Hematopoietic multipotent progenitor cell treated with erythropoietin and hydrocortisone succinate and interleukin-3 and kit ligand, for 8 days (in vitro differentiated cells): ENCODE results near the gene PPP4R4.
"Not testable (repeated sequence)": the region's sequence is repeated elsewhere in the genome, so short reads cannot be mapped to it uniquely, and the experiment has no call there.

Experiments
- DNase-seq: peaks from one replicate; pipeline ENCODE4 v3.0.0-alpha.2; 2015

Gene PPP4R4

GRCh38 chr14:94282991-94283723 is 109.0 kb downstream of the PPP4R4 start:
- DNase-seq: no peak

DNA sequence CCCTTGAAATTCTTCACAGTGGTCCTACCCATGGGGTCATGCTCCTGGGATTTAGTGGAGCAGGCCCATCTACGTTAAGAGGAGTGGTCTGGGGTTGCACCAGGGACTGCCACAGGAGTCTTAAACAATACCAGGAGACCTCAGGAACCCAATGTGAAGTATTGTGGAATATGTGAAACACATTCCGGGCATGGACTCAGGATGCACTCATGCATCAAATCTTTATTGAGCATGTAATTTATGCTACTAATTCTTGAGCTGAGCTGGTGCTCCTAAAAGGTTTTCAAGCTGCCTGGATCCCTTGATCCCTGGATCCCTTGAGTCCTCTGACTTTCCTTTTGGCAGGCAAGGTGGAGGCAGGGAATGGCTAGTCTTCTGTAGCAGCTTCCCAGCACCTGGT is 110.1 kb downstream of the PPP4R4 start:
- no peak for DNase-seq

- DNase-seq: no peak
These were observed 111.0 kb downstream of the PPP4R4 start for GRCh38 chr14:94285158-94285557.

DNA sequence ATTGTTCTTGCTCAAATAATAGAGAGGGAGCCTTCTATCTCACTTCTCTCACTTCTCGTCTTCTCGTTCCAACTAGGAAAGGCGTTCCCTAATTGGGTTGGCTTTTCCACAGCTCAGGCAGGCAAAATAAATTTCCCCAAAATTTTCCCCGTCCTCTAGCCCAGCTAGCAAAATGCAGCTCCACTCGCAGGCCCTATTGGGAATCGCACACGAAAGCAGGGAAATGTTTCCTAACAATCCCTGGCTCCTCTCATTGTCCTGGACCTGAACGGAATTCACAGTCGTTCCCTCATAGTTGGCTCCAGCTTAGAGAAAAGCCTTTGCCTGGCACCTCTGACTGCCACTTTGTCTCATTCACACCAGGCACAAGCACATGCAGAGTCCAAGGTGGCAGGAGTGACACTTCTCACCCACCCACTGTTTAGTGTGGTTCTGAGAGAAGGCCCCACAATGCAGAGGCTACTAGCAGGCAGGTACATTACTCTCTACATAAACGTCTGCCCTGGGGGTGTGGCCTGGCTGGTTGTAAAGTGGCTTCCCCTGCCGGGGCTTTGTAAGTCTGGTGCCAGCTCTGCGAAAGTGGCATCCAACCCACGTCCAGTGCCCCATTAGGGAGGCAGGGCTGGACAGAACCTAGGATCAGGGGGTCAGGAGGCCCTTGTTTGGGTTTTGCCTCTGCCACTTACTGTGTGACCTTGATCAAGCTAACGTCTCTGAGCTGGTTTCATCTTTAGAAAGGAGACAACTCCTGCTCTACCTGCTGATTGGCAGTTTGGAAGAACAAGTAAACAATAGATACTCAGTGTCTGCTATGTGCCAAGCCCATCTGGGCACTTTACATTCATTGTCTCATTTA is 114.7 kb downstream of the PPP4R4 start:
- DNase-seq: no peak

DNA sequence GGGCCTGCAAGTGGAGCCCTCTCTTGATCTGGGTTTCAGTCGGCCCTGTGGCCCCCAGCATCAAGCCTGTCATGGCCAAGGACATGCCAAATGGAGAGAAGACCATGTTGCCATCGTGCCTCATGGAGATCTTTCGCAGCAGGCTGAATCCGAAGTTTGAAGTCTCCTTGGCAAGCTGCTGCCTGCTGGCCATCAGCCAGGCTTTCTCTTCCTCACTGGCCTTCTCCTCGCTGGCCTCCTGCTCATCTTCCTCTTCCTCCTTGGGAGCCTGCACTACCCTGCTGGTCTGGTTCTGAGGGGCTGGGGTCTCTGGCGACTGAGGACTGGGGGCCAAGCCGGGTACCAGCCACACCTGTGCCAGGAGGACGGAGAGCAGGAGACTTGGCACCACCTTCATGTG is 116.1 kb downstream of the PPP4R4 start:
- DNase-seq: no peak

- DNase-seq: no peak
These were observed 117.2 kb downstream of the PPP4R4 start for GRCh38 chr14:94291159-94291905.

- no peak for DNase-seq
These were observed 117.9 kb downstream of the PPP4R4 start for GRCh38 chr14:94291906-94292525.

GRCh38 chr14:94292526-94292871 is 118.4 kb downstream of the PPP4R4 start:
- DNase-seq: no peak

DNA sequence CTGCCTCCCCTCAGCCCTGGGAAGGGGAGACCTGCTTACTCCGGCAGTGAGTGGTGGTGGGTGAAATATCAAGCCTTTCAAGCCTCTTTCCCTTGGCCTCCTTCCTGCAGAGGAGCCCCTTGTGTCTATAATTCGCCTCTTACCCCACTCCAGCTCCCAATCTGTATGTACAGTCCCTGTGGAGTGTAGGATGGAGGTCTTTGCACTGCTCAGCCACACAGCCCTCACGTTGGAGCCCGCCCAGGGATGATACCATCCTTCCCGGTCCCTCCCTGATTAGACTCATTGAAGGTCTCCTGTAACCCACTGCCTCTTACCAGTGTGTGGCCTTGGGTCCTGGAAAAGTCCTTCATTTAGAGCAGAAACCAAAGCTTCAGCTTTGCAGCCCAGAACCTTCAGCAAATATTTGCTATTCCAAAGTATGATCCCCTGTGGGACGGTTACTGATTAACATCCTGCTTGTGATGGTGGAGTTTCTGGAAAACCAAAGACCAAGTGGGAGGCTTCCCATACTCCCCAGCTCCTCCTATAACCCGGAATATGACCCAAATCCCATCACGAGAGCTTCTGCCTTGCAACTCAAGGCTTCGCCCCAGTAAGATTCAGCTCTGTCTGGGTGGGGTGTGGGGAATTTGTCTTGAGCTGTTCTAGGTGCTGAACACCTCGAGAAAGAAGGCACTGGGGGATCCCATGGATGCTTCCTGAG is 118.9 kb downstream of the PPP4R4 start, which contains the start of gene SERPINA10:
TSS of gene SERPINA10 (minus strand) at position 397 of the 706 bp plus-strand sequence. CDS start 2,675 bp downstream, outside the sequence.
- no peak for DNase-seq

DNA sequence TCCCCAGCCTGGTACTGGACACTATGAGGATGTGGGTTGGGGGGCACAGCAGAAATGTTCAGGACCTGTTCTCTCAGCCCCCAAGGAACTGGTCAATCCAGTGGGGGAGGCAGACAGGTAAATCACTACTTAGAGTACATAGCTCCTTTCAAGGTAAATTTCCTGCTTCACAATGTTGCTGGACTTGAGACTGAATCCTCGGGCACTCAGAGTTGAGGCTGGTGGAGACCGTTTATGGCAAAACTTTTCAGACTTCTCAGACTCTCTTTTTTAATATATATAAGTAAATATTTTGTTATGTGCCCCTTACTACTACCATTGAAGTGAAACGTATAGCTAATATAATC is 119.4 kb downstream of the PPP4R4 start:
- no peak for DNase-seq

DNA sequence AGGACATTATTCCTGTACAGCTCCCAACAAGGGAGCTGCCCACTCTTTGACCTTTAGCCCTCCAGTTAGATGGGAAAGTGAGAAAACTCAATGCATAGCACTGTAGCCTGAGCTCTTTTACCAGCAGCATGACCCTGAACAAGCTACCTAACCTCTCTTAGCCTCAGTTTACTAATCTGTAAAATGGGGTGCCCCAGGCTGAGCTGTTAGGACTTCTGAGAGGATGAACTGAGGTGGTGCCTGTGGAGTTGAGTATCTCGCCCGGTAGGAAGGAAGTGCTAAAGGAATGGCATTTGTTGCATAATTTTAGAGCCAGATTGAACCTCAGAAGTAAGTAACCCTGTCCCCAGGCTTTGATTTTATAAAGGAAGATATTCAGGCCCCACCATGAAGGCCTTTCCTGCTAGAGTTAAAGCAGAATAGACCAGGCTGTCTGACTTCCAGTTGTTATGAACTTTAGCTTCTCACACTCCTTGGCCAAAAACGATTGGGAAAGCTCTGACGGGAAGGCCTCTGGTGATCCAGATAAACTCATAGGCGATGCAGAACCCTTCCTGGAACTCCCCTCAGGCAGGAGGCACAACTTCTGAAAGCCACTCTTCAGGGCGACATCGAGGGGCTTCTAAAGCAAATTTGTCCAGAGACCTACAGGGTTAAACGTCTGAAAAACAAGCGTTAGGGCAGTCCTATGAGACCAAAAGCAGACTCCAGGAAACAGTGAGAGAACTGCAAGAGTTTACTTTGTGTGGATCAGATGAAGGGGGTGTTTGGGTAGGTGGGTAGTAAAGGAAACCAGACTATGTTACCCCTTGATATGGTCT is 121.4 kb downstream of the PPP4R4 start:
- DNase-seq: no peak

DNA sequence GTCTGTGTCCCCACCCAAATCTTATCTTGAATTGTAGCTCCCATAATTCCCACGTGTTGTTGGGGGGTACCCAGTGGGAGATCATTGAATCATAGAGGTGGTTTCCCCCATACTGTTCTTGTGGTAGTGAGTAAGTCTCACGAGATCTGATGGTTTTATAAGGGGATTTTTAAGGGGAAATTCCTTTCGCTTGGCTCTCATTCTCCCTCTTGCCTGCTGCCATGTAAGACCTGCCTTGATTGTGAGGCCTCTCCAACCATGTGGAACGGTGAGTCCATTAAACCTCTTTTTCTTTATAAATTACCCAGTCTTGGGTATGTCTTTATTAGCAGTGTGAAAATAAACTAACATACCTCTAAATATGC is 122.0 kb downstream of the PPP4R4 start:
- not testable (repeated sequence) for DNase-seq

DNA sequence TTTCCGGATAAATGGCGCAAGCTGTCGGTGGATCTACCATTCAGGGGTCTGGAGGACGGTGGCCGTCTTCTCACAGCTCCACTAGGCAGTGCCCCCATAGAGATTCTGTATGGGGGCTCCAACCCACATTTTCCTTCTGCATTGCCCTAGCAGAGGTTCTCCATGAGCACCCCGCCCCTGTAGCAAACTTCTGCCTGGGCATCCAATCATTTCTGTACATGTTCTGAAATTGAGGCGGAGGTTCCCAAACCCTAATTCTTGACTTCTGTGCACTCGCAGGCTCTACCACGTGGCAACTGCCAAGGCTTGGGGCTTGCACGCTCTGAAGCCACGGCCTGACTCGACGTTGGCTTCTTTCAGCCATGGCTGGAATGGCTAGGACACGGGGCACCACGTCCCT is 124.0 kb downstream of the PPP4R4 start:
- DNase-seq: no peak

- DNase-seq: no peak
These were observed 129.0 kb downstream of the PPP4R4 start for GRCh38 chr14:94303111-94303510.

- DNase-seq: no peak
These were observed 130.1 kb downstream of the PPP4R4 start for GRCh38 chr14:94304243-94304642.

DNA sequence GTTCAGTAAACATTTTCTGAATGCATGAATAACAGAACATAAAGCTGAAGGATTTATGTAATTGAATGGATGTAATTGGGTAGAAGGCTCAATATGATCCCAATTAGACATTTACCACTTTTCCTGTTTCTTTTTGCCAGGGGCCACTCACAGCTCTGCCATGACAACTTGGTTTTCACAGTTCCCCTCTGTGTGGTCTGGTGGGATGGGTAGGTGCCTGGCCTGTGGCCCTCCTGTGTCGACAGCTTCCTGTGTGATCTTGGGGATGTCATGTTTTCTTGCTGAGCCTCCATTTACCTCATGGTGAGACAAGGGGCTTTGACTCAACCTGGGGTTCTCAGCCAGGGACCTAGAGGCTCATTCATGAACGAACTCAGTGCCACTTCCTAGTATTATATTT is 131.5 kb downstream of the PPP4R4 start:
- DNase-seq: no peak

DNA sequence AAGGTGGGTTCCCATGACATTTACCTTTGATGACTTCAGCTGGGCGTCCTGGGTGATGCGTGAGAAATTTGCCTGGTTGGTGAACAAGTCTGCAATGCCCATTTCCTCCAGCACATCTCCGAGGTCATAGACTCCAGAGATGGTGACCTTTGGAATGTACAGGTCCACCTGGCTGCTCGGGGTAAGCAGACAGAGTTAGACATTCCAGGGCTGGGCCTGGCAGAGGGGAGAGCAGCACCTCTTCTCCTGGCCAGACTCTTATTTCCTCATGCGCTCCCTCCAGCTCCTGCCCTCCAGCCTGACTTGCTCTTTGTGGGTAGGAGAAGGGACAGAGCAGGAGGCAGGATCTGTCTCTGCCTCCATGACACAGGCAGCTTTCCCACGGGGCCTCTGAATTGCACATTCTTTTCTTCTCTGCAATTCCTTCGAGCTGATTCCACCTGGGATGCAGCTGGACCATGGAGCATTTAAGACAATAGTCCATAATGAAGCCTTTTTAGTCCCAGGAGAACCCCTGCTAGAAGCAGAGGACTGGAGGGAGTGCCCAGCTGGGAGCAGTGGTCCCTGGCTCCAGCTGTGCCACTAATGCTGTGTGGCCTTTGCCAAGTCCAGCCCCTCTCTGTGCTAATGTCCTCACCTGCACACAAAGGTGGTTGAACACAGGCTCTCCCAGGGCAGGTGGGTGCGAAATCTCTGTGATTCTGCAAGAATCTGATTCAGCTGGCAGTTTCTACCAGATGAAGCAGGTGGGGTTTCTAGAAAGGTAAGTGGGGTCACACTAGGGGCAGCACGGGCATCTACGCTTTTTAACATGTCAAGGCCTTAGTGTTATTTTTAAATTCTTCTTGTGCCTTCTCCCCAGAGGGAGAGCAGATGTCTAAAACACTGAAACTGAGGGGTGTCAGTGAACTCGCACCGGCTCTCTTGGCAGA is 132.2 kb downstream of the PPP4R4 start:
- no peak for DNase-seq

DNA sequence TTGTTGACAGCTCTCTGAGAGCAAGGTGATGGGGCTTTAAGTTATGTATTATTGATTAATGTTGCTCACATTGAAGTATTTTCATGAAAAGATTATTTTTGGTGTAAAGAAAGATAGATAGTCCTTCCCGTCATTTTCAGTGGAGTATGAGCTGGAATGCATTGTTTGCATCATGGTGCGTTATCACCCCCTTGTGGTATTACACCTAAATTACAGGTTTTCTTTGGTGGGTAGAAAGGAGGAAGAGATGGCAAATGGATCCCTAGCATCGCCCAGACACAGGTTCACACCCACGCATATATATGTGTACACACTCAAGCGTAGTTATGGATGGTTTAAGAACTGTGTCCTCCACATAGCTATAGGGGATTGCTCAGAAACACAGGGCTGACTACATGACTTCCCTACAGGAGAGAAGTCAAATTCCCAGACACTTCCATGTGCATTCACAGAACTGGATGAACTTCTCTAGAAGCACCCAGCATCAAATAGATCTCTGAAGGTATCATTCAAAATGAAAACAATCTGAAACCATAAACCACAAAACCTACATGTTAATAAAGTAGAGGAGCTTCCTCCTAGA is 133.4 kb downstream of the PPP4R4 start:
- DNase-seq: peak; percentile 25

- no peak for DNase-seq
These were observed 135.6 kb downstream of the PPP4R4 start for GRCh38 chr14:94309721-94310120.

- no peak for DNase-seq
These were observed 136.1 kb downstream of the PPP4R4 start for GRCh38 chr14:94310248-94310647.
